Endothelial cell of umbilical vein (primary cell): ENCODE measurements around the gene CDR2L. TPM values are rescaled to one million over a fixed set of nuclear protein-coding genes. Genes with fewer than 3 reads are reported as not detected.

Experiments used
- BruUV-seq: library from RNA; stranded (reverse); fragments of 400-500 nt; replicated peaks from 2 replicates; lab custom pipeline; 2021; lab: Mats Ljungman, UMichigan
- CTCF ChIA-PET: fragments of 300-600, 350-600 bp; sonication (Branson Sonifier 250); formaldehyde crosslinking; loops from one replicate; lab custom pipeline; 2021; ENCODE audit warnings: antibody characterized with exemption, inconsistent platforms; lab: Charles Lee
- POLR2A ChIA-PET: fragments of 300-600, 350-600 bp; sonication (Branson Sonifier 250); formaldehyde crosslinking; loops from one replicate; lab custom pipeline; 2021; ENCODE audit warnings: antibody characterized with exemption, inconsistent platforms; lab: Charles Lee
- DNase-seq: peaks from one replicate; pipeline ENCODE4 v3.0.0-alpha.2; 2011; ENCODE audit warnings: low read depth, low spot score
- FAIRE-seq: peaks from 2 replicates; lab custom pipeline; 2011; peaks lifted over from hg19 to GRCh38; lab: Jason Lieb, UNC
- H2AFZ ChIP-seq: 2 replicates; pipeline ENCODE4 v1.6.0; 2012; ENCODE audit warnings: low read depth, low read length, control low read depth, inconsistent platforms
- H3K27ac ChIP-seq: 2 replicates; pipeline ENCODE4 v1.5.1; 2011; ENCODE audit warnings: low read depth, mild to moderate bottlenecking, control low read depth, low read length, moderate library complexity; ENCODE audit not compliant: insufficient read depth
- H3K27me3 ChIP-seq, 2 experiments: 2 replicates each; pipeline versions ENCODE4 v1.6.0 to v1.6.1; 2011; ENCODE audit warnings: low read length in 2 of 2, mixed read lengths in 1 of 2; ENCODE audit not compliant: control insufficient read depth in 2 of 2, insufficient read depth in 2 of 2
- H3K36me3 ChIP-seq, 2 experiments: 2 replicates in 1 of 2; 3 replicates in 1 of 2; pipeline ENCODE4 v1.5.1; 2011; ENCODE audit warnings: low read length in 2 of 2, mild to moderate bottlenecking in 1 of 2, moderate library complexity in 1 of 2; ENCODE audit not compliant: control insufficient read depth in 2 of 2, insufficient read depth in 2 of 2; ENCODE audit errors: extremely low read depth in 1 of 2
- H3K4me1 ChIP-seq: 3 replicates; pipeline ENCODE4 v1.5.1; 2011; ENCODE audit warnings: mild to moderate bottlenecking, low read length; ENCODE audit not compliant: control insufficient read depth, insufficient read depth; ENCODE audit errors: extremely low read depth
- H3K4me2 ChIP-seq: 2 replicates; pipeline ENCODE4 v1.6.1; 2011; ENCODE audit warnings: low read length, control low read depth, mixed read lengths; ENCODE audit not compliant: insufficient read depth
- H3K4me3 ChIP-seq, 3 experiments: fragments of 200-600 bp in 1 of 3; sonication (generic), shearing (Covaris generic) in 1 of 3; replicated peaks in 1 of 3; 2 replicates each; pipeline ENCODE4 v1.5.1; 2011 to 2016; ENCODE audit warnings: control low read depth in 3 of 3, low read length in 3 of 3, mild to moderate bottlenecking in 2 of 3, inconsistent platforms in 1 of 3, low read depth in 1 of 3, moderate library complexity in 1 of 3; ENCODE audit not compliant: insufficient read depth in 1 of 3
- H3K79me2 ChIP-seq: 2 replicates; pipeline ENCODE4 v1.6.0; 2012; ENCODE audit warnings: low read length, inconsistent platforms; ENCODE audit not compliant: control insufficient read depth, insufficient read depth
- H3K9ac ChIP-seq: replicated peaks from 2 replicates; pipeline ENCODE3; 2011; ENCODE audit warnings: low read length, control low read depth; ENCODE audit not compliant: insufficient read depth; ENCODE audit errors: extremely low read depth
- H3K9me1 ChIP-seq: replicated peaks from 3 replicates; pipeline ENCODE4 v1.6.0; 2011; ENCODE audit warnings: mild to moderate bottlenecking, low read length; ENCODE audit not compliant: control insufficient read depth, insufficient read depth; ENCODE audit errors: extremely low read depth
- H3K9me3 ChIP-seq: replicated peaks from 2 replicates; pipeline ENCODE4 v1.5.1; 2012; ENCODE audit warnings: low read length, inconsistent platforms; ENCODE audit not compliant: control insufficient read depth, insufficient read depth
- H4K20me1 ChIP-seq: replicated peaks from 2 replicates; pipeline ENCODE3; 2011; ENCODE audit warnings: mild to moderate bottlenecking, low read length; ENCODE audit not compliant: control insufficient read depth, insufficient read depth; ENCODE audit errors: extremely low read depth
- EZH2 ChIP-seq: IDR thresholded peaks from 2 replicates; pipeline ENCODE4 v1.6.1; 2012; ENCODE audit warnings: borderline replicate concordance, low read depth, mild to moderate bottlenecking, moderate library complexity, low read length, inconsistent platforms; ENCODE audit not compliant: severe bottlenecking
- FOS ChIP-seq: IDR thresholded peaks from 2 replicates; pipeline ENCODE4 v1.6.1; 2011; ENCODE audit warnings: mild to moderate bottlenecking, low read length, moderate library complexity, borderline replicate concordance; ENCODE audit not compliant: insufficient read depth
- GATA2 ChIP-seq: IDR thresholded peaks from 2 replicates; pipeline ENCODE4 v1.7.0; 2011; ENCODE audit warnings: low read depth, mild to moderate bottlenecking, moderate library complexity, mixed read lengths, low read length; ENCODE audit not compliant: insufficient read length, insufficient read depth
- JUN ChIP-seq: IDR thresholded peaks from 2 replicates; pipeline ENCODE4 v1.6.1; 2011; ENCODE audit warnings: borderline replicate concordance, low read depth; ENCODE audit not compliant: insufficient read length, insufficient read depth
- MYC ChIP-seq: IDR thresholded peaks from one replicate; pipeline ENCODE4 v1.6.1; 2011; ENCODE audit warnings: mild to moderate bottlenecking, low read depth, low read length
- POLR2A ChIP-seq: IDR thresholded peaks from 2 replicates; pipeline ENCODE4 v1.6.1; 2012; ENCODE audit warnings: low read depth, mild to moderate bottlenecking, control low read depth, low read length
- POLR2AphosphoS5 ChIP-seq: IDR thresholded peaks from 2 replicates; pipeline ENCODE4 v1.6.1; 2012; ENCODE audit warnings: low read depth, mild to moderate bottlenecking, control low read depth, low read length, moderate library complexity; ENCODE audit not compliant: insufficient read depth
- dilution Hi-C: fragments of 300-500 bp; cut with MboI; formaldehyde crosslinking; loops from one replicate; pipeline ENCODE4 v1.15.0; 2019; ENCODE audit warnings: low sequenced_read_pairs; ENCODE audit not compliant: extremely low pct_ligation_motif_present
- intact Hi-C: fragments of 100-400 bp; cut with micrococcal nuclease; formaldehyde crosslinking; loops from one replicate; pipeline ENCODE4 v1.10.0; 2022
- polyA plus RNA-seq, 4 experiments: library from polyadenylated mRNA; depleted of rRNA in 3 of 4; stranded (reverse) in 3 of 4; unstranded in 1 of 4; fragments of >200 nt; gene quantifications; 2 replicates each; pipeline versions ENCODE4 v1.2.1 to v1.2.3, GENCODE V29; 2011 to 2012; ENCODE audit warnings: missing spikeins in 1 of 4
- total RNA-seq: library from RNA; stranded (reverse); gene quantifications from 2 replicates; pipeline ENCODE4 v1.2.3, GENCODE V29; 2021
- TF ChIP-seq, protein P1 (sequence below): IDR thresholded peaks from 2 replicates; pipeline ENCODE4 v1.6.1; 2011; ENCODE audit not compliant: insufficient read depth, insufficient read length
- TF ChIP-seq, protein P2 (sequence below), 2 donors: IDR thresholded peaks; 1 replicate in 1 of 2; 2 replicates in 1 of 2; pipeline ENCODE4 v1.5.1; 2011; ENCODE audit warnings: low read length in 2 of 2, mild to moderate bottlenecking in 2 of 2, moderate library complexity in 2 of 2, control low read depth in 1 of 2, inconsistent platforms in 1 of 2, low read depth in 1 of 2; ENCODE audit not compliant: insufficient read depth in 1 of 2; ENCODE audit errors: extremely low read depth in 1 of 2

Gene CDR2L
- total and polyA plus RNA-seq, 2 donors (not counting 3 experiments of a cell fraction or from before 2014, with no cell fraction given), result 22.2 to 34.9 TPM

DNA sequence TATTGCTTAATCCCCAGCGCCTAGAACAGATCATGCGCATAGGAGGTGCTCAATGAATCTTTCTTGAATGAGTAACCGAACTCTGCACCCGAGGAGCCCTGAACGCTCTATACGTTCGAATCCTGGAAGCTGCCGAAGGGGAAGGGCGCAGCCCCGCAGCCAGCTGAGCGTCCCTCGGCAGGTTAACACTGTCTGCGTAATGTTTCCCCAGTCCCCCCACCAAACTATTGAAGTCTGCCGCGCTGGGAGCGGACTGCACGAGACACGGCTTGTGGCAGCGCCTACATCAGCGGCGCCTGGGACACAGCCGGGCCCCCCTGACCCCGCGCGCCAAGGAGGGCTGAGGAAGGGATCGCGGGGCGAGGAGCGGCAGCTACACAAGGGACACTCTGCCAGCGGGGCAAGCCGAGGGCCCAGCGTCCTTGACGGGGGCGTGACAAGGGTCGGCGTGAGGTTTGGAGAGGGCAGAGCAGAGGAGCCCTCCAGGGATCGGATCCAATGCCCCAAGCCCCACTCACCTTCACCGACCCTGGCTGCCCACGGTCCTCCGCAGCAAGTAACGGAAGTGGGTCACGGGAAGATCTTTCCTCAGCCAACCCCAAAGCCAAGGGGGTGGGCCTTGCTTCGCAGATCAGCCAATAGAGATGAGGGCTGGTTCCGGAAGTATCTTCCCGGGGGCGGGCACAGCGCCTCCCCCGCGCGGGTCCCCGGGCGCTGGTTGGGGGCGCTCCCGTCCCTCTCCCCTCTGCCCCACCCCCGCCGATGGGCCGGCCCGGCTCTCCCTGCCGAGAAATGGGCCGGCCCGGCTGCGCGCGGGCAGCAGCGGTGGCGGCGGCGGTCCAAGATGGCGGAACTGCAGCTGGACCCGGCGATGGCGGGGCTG, 59.2 kb downstream of the CDR2L start, which contains the start of the genes ATP5PD and KCTD2:
Gene ATP5PD (minus strand): TSS at position 563 of the 883 bp plus-strand sequence. CDS start 4,319 bp downstream, outside the sequence.
Gene KCTD2 (plus strand): TSS at position 819 of the 883 bp plus-strand sequence. CDS start 26 bp downstream, at position 845.
- Histone ChIP-seq H3K36me3 (peaks cover 0 to 6% of the 10 kb centered on the region in 2 experiments), H3K9ac (peak within 1 kb of the TSS; percentile 65), H4K20me1 (no peaks in the 10 kb centered on the region), H3K27me3 (no peaks in the 10 kb centered on the region), H3K4me1 (peaks cover 13% of the 10 kb centered on the region), H3K9me1 (no peaks in the 10 kb centered on the region), H2AFZ (peak within 1 kb of the TSS; percentile 74), H3K4me3 (peak within 1 kb of the TSS; percentile 58 to 93 (median 67)), H3K27ac (peak within 1 kb of the TSS; percentile 19), H3K9me3 (no peaks in the 10 kb centered on the region), H3K79me2 (peaks cover 8% of the 10 kb centered on the region), H3K4me2 (peak within 1 kb of the TSS; percentile 59)
- FAIRE-seq, result peak; percentile 96
- peak; percentile 98 for DNase-seq
- CTCF ChIA-PET, result interaction anchor here (0.6 to 1.5 kb wide), 6 partner anchors 10 to 155 kb away, joined by 3 to 9 read pairs (median 3); no protein-coding TSS in a partner anchor
- dilution Hi-C loops, result no loop called here
- TSS peak; percentile 71 for BruUV-seq
- TF ChIP-seq FOS, result no peak
- no peak for TF ChIP-seq EZH2
- peak; percentile 93 for TF ChIP-seq POLR2A
- TF ChIP-seq GATA2, result no peak
- TF ChIP-seq JUN, result no peak
- TF ChIP-seq, protein P1, sequence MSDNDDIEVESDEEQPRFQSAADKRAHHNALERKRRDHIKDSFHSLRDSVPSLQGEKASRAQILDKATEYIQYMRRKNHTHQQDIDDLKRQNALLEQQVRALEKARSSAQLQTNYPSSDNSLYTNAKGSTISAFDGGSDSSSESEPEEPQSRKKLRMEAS, result peak; percentile 23
- peak; percentile 89 for TF ChIP-seq POLR2AphosphoS5
- TF ChIP-seq, protein P2, sequence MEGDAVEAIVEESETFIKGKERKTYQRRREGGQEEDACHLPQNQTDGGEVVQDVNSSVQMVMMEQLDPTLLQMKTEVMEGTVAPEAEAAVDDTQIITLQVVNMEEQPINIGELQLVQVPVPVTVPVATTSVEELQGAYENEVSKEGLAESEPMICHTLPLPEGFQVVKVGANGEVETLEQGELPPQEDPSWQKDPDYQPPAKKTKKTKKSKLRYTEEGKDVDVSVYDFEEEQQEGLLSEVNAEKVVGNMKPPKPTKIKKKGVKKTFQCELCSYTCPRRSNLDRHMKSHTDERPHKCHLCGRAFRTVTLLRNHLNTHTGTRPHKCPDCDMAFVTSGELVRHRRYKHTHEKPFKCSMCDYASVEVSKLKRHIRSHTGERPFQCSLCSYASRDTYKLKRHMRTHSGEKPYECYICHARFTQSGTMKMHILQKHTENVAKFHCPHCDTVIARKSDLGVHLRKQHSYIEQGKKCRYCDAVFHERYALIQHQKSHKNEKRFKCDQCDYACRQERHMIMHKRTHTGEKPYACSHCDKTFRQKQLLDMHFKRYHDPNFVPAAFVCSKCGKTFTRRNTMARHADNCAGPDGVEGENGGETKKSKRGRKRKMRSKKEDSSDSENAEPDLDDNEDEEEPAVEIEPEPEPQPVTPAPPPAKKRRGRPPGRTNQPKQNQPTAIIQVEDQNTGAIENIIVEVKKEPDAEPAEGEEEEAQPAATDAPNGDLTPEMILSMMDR (IDR thresholded peaks at IDR 0.05; ENCODE audit: extremely low read depth in 1 of 2, insufficient read depth in 1 of 2, low read depth in 1 of 2, low read length in 2 of 2), result no peak
- no peak for TF ChIP-seq MYC
- POLR2A ChIA-PET, result no interaction called here
- intact Hi-C loops, result loop anchor here (1.0 to 10.0 kb wide), 7 partner anchors 11 to 468 kb away; partner anchors contain the start of genes ARMC7, CASKIN2, SLC16A5 and SUMO2
